ENCODE measurements around the gene CDK14.
A peak's percentile ranks its signal among the peaks of the same experiment; 100 is the strongest.

Gene CDK14

GRCh38 chr7:90584378-90584777 lies 11.7 kb upstream of the CDK14 start:
- H3K4me1 Mint-ChIP-seq = peaks cover 25 to 49% of the 10 kb centered on the region in 2 donors
- H3K9me3 Mint-ChIP-seq = peaks cover 5 to 8% of the 10 kb centered on the region in 2 donors
- peaks cover 0 to 3% of the 10 kb centered on the region in 2 donors for H3K36me3 Mint-ChIP-seq
- DNase-seq (no peak), ATAC-seq (replicated peaks) (peak; percentile 31 to 61)
- no peak overlapping the region for H3K27ac Mint-ChIP-seq
- no peak overlapping the region for H3K4me3 Mint-ChIP-seq
- no peaks in the 10 kb centered on the region for H3K27me3 Mint-ChIP-seq

- DNase-seq (no peak), ATAC-seq (replicated peaks) (no peak)
- Mint-ChIP-seq H3K4me3 (no peak overlapping the region), H3K36me3 (peaks cover 0 to 3% of the 10 kb centered on the region in 2 donors), H3K27ac (no peak overlapping the region), H3K9me3 (peaks cover 5 to 8% of the 10 kb centered on the region in 2 donors), H3K27me3 (no peaks in the 10 kb centered on the region), H3K4me1 (peaks cover 22 to 37% of the 10 kb centered on the region in 2 donors)
Observed at GRCh38 chr7:90586091-90586490, 10.0 kb upstream of the CDK14 start.

DNA sequence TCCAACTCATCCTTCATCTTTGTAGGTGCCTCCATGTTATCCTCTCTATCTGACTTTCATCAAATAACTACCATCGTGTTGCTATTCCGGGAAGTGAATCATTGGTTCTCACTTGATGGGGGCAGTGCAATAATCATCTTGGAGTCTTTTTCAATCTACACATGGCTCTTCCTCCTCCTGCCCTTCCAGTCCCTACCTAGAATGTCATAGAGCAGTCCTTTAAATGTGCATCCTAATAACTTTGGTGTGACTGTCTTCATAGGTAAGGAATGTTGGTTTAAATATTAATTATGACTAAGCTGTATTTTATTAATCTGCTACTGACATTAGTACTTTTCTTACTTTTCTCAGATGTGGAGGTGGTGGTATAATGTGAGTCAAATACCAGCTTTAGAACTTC lies 8.4 kb upstream of the CDK14 start:
- Mint-ChIP-seq H3K27me3 (no peaks in the 10 kb centered on the region), H3K27ac (no peak overlapping the region), H3K4me3 (no peak overlapping the region), H3K9me3 (peaks cover 5 to 8% of the 10 kb centered on the region in 2 donors), H3K4me1 (peaks cover 19 to 29% of the 10 kb centered on the region in 2 donors), H3K36me3 (peaks cover 0 to 3% of the 10 kb centered on the region in 2 donors)
- no peak for ATAC-seq (replicated peaks)
- DNase-seq = no peak

DNA sequence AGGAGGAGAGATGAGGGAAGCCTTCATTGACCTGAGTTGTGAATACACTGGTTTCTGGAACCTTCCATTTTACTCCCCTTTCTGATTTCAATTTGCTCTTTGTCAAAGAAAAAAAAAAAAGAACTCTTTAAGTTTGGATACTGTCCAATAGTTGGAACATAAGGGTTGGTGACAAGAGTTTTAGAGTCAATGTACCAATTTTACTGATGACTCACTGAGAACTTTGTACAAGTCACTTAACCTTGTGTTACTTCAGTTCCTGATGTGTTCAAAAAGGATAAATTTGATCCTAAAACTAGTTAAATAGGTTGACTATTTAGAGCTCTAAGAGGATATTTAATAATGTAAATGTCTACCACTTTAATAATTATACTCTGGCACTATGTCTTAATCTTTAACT lies 4.1 kb upstream of the CDK14 start:
- H3K4me1 Mint-ChIP-seq = peaks cover 19 to 22% of the 10 kb centered on the region in 2 donors
- no peaks in the 10 kb centered on the region for H3K27me3 Mint-ChIP-seq
- H3K36me3 Mint-ChIP-seq = peaks cover 6 to 7% of the 10 kb centered on the region in 2 donors
- ATAC-seq (replicated peaks) = no peak
- H3K9me3 Mint-ChIP-seq = no peaks in the 10 kb centered on the region
- no peak overlapping the region for H3K4me3 Mint-ChIP-seq
- no peak for DNase-seq
- no peak overlapping the region for H3K27ac Mint-ChIP-seq

GRCh38 chr7:90593205-90593604 lies 2.9 kb upstream of the CDK14 start:
- no peak overlapping the region for H3K27ac Mint-ChIP-seq
- no peak for ATAC-seq (replicated peaks)
- H3K36me3 Mint-ChIP-seq = peaks cover 4 to 6% of the 10 kb centered on the region in 2 donors
- DNase-seq = no peak
- no peaks in the 10 kb centered on the region for H3K9me3 Mint-ChIP-seq
- H3K4me1 Mint-ChIP-seq = peaks cover 22 to 31% of the 10 kb centered on the region in 2 donors
- H3K27me3 Mint-ChIP-seq = no peaks in the 10 kb centered on the region
- H3K4me3 Mint-ChIP-seq = no peak overlapping the region

- H3K27me3 Mint-ChIP-seq = no peaks in the 10 kb centered on the region
- H3K4me1 Mint-ChIP-seq = peaks cover 29 to 42% of the 10 kb centered on the region in 2 donors
- peak; percentile 15 to 36 for ATAC-seq (replicated peaks)
- peaks cover 4 to 6% of the 10 kb centered on the region in 2 donors for H3K36me3 Mint-ChIP-seq
- no peaks in the 10 kb centered on the region for H3K9me3 Mint-ChIP-seq
- H3K4me3 Mint-ChIP-seq = peak overlapping the region; percentile 99 to 100
- no peak for DNase-seq
- H3K27ac Mint-ChIP-seq = peak overlapping the region; percentile 94
Observed at GRCh38 chr7:90594751-90595317, 1.3 kb upstream of the CDK14 start.

GRCh38 chr7:90595342-90595800 lies 750 bp upstream of the CDK14 start:
- DNase-seq = no peak
- Mint-ChIP-seq H3K27ac (peak overlapping the region; percentile 94), H3K27me3 (no peaks in the 10 kb centered on the region), H3K36me3 (peaks cover 4 to 6% of the 10 kb centered on the region in 2 donors), H3K4me1 (peaks cover 31 to 48% of the 10 kb centered on the region in 2 donors), H3K9me3 (no peaks in the 10 kb centered on the region), H3K4me3 (peak overlapping the region; percentile 99 to 100)
- peak in 1 of 2 donors; percentile 5 for ATAC-seq (replicated peaks)

GRCh38 chr7:90596671-90597562 lies 796 bp downstream of the CDK14 start:
- H3K9me3 Mint-ChIP-seq = no peaks in the 10 kb centered on the region
- H3K27me3 Mint-ChIP-seq = no peaks in the 10 kb centered on the region
- DNase-seq (no peak), ATAC-seq (replicated peaks) (peak; percentile 24 to 40)
- H3K36me3 Mint-ChIP-seq = peaks cover 4 to 6% of the 10 kb centered on the region in 2 donors
- peak overlapping the region; percentile 99 for H3K27ac Mint-ChIP-seq
- H3K4me1 Mint-ChIP-seq = peaks cover 39 to 63% of the 10 kb centered on the region in 2 donors
- H3K4me3 Mint-ChIP-seq = peak overlapping the region; percentile 99 to 100

DNA sequence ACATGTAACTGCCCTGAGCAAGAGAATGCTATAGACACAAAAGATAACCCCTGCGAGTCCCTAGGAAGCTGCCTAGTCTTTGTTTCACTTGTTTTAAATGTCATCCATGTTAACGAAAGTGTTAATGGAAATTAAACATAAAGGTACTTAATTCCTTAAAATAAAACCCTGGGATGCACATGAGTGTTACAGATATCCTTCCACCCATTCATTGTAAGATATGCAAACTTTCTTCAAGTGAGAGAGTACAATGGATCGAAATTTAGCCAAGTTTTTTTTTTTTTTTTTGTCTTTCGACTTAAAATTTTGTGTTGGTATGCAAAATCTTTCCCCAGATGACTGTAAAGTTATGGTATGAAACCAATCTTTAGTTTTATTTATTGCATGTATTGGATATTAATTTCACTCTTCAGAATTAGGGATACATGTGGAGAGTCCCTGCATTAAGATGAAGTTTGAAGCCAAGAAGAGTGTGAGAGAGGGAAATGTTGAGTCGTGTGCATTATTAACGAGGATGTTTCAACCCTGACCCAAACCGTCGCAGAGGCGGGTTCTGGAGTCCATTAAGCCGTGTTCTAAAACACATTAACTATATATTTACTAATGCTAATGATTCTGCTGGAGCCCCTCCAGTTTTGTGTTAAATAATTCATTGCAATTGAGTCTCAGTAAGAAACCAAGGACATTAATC lies 1.6 kb downstream of the CDK14 start:
- Mint-ChIP-seq H3K36me3 (peaks cover 4 to 6% of the 10 kb centered on the region in 2 donors), H3K27ac (peak overlapping the region; percentile 99), H3K4me3 (peak overlapping the region; percentile 99 to 100), H3K9me3 (no peaks in the 10 kb centered on the region), H3K4me1 (peaks cover 39 to 63% of the 10 kb centered on the region in 2 donors), H3K27me3 (no peaks in the 10 kb centered on the region)
- DNase-seq (no peak), ATAC-seq (replicated peaks) (no peak)

DNA sequence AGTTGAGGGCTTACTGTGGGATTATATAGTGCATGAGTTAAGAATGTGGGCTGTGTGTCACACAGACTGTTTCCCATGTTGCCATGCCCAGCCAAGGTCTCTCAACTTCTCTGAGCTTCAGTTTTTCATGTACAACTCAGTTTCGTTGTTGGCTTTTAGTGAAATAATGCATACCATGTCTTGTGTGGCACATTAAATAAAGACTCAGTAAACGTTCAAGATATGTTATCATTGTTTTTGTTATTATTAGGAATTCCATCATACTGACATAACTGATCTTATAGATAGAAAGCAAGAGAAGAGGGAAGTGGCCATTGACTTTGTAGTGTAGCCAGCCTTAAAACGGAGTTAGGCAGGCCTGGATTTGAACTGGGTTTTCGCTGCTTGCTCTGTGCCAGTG lies 2.9 kb downstream of the CDK14 start:
- no peaks in the 10 kb centered on the region for H3K27me3 Mint-ChIP-seq
- peaks cover 34 to 57% of the 10 kb centered on the region in 2 donors for H3K4me1 Mint-ChIP-seq
- DNase-seq = no peak
- H3K9me3 Mint-ChIP-seq = no peaks in the 10 kb centered on the region
- H3K4me3 Mint-ChIP-seq = peak overlapping the region; percentile 53 to 58
- H3K27ac Mint-ChIP-seq = peak overlapping the region; percentile 63
- ATAC-seq (replicated peaks) = no peak
- peaks cover 3 to 4% of the 10 kb centered on the region in 2 donors for H3K36me3 Mint-ChIP-seq

DNA sequence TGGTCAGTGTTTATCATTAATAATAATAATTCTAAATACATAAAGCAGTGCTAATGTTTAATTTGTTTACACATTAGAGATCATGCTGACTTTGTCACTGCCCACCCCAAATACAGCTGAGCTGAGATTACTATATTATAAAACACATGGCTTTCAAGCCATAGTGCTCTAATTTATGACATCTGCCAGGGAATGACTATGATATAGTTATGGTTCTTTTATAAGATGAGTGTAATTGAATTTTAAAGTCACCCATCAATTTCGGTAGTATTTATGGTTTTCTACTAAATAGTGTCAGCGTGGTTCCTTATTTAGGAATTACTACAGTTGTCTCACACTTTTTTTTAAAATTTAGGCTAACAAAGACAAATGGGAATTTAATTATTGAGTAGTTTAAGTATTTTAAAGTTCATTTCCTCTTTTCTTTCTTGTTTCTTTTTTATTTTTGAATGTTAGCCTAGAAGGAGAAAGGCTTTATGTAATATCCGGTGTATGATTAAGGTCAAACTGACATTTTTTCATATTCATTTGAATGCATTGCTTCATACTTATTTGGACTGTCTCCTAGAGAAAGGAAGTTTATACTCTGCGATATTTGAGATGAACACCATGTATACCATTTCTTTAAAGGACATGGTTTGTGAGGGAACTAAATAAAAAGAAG lies 3.9 kb downstream of the CDK14 start:
- DNase-seq (no peak), ATAC-seq (replicated peaks) (peak in 1 of 2 donors; percentile 32)
- no peaks in the 10 kb centered on the region for H3K9me3 Mint-ChIP-seq
- no peaks in the 10 kb centered on the region for H3K27me3 Mint-ChIP-seq
- peak overlapping the region; percentile 69 to 73 for H3K4me3 Mint-ChIP-seq
- H3K36me3 Mint-ChIP-seq = peaks cover 2 to 3% of the 10 kb centered on the region in 2 donors
- H3K27ac Mint-ChIP-seq = peak overlapping the region; percentile 71
- peaks cover 34 to 57% of the 10 kb centered on the region in 2 donors for H3K4me1 Mint-ChIP-seq

GRCh38 chr7:90602303-90602702 lies 6.2 kb downstream of the CDK14 start:
- H3K27me3 Mint-ChIP-seq = no peaks in the 10 kb centered on the region
- H3K27ac Mint-ChIP-seq = no peak overlapping the region
- DNase-seq (no peak), ATAC-seq (replicated peaks) (no peak)
- H3K36me3 Mint-ChIP-seq = peaks cover 4 to 14% of the 10 kb centered on the region in 2 donors
- no peaks in the 10 kb centered on the region for H3K9me3 Mint-ChIP-seq
- peaks cover 39 to 64% of the 10 kb centered on the region in 2 donors for H3K4me1 Mint-ChIP-seq
- no peak overlapping the region for H3K4me3 Mint-ChIP-seq

- H3K4me1 Mint-ChIP-seq = peaks cover 35 to 54% of the 10 kb centered on the region in 2 donors
- H3K4me3 Mint-ChIP-seq = no peak overlapping the region
- H3K27ac Mint-ChIP-seq = no peak overlapping the region
- H3K36me3 Mint-ChIP-seq = peaks cover 4 to 16% of the 10 kb centered on the region in 2 donors
- H3K9me3 Mint-ChIP-seq = no peaks in the 10 kb centered on the region
- ATAC-seq (replicated peaks) (no peak), DNase-seq (no peak)
- H3K27me3 Mint-ChIP-seq = no peaks in the 10 kb centered on the region
Observed at GRCh38 chr7:90603346-90603745, 7.2 kb downstream of the CDK14 start.

DNA sequence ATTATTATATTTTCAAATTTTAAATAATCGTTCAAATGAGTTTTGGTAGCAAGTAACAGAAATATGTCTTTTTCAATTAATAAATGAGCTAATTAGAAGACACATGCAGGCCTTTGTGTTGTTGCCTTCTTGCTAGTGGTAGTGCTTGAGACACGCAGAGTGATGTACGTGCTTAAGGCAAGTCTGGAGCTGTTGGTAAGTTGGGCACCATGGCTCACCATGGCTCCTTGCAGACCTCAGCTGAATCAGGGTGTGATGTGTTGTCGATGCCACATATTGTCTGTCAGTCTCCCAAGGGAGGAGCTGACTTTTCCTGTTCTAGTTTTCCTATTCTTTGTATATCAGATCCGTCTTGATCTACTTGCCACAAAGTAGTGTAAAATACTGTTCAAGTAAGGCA lies 8.3 kb downstream of the CDK14 start:
- Mint-ChIP-seq H3K4me1 (peaks cover 35 to 48% of the 10 kb centered on the region in 2 donors), H3K27me3 (no peaks in the 10 kb centered on the region), H3K9me3 (peaks cover 0 to 3% of the 10 kb centered on the region in 2 donors), H3K4me3 (peak overlapping the region in 1 of 2 donors; percentile 21), H3K36me3 (peaks cover 8 to 21% of the 10 kb centered on the region in 2 donors), H3K27ac (no peak overlapping the region)
- ATAC-seq (replicated peaks) = no peak
- DNase-seq = no peak

Measured in stimulated activated naive B cell treated with anti-CD40 and anti-IgM and Interleukin-4, amounts not matched to agents 10 μg/mL and 1 μg/mL and 100 μg/mL, for 72 hours (primary cell).